LNCaP clone FGC (cell line): Measurements from ENCODE around the gene ODAD2.
"Not testable (repeated sequence)": the region's sequence is repeated elsewhere in the genome, so short reads cannot be mapped to it uniquely, and the experiment has no call there.

Source experiments
- DNase-seq: peaks from one replicate; pipeline ENCODE4 v3.0.0-alpha.2; 2011; ENCODE audit warnings: low read depth
- H3K4me3 ChIP-seq: 2 replicates; pipeline ENCODE4 v1.5.1; 2011; ENCODE audit warnings: mild to moderate bottlenecking, low read depth, low read length, control low read depth
- CTCF ChIP-seq: IDR thresholded peaks from 2 replicates; pipeline ENCODE4 v1.5.1; 2012; ENCODE audit warnings: mild to moderate bottlenecking; ENCODE audit not compliant: control insufficient read depth, insufficient read depth; ENCODE audit errors: extremely low read depth

ODAD2 gene

DNA sequence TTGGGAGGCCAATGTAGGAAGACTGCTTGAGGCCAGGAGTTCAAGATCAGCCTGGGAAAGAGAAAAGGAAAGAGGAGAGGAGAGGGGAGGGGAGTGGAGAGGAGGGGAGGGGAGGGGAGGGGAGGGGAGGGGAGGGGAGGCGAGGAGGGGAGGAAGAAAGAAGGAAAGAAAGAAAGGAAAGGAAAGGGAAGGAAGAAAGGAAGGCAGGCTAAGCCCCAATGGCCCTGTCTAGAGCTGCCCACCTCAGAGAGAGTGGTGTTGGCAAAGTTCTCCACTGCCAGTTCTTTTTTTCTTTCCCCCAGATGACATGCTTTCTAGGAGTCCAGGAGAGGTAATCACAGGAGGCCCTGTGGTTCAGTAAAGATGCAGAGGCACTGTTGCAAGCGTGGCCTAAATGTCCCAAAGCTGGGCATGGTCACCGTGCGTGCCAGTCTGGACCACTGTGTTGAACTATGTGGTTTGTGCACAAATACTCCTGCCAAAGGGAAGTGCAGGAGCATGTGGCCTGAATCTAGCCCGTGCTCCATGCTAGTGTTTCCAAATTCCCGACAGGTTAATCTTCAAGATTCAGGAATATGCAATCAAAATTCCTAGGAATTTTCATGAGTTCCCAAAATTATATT, 39.7 kb downstream of the ODAD2 start:
- no peak for TF ChIP-seq CTCF
- DNase-seq: no peak
- no peak overlapping the region for H3K4me3 ChIP-seq

GRCh38 chr10:27958383-27958782, 40.5 kb downstream of the ODAD2 start:
- not testable (repeated sequence) for DNase-seq, H3K4me3 ChIP-seq

- TF ChIP-seq CTCF: no peak
- no peak overlapping the region for H3K4me3 ChIP-seq
- no peak for DNase-seq
Observed at GRCh38 chr10:27950242-27950564, 48.7 kb downstream of the ODAD2 start.

GRCh38 chr10:27949528-27950241, 49.2 kb downstream of the ODAD2 start:
- H3K4me3 ChIP-seq: no peak overlapping the region
- DNase-seq: no peak
- TF ChIP-seq CTCF: no peak

- no peak for DNase-seq
- H3K4me3 ChIP-seq: no peak overlapping the region
- TF ChIP-seq CTCF: no peak
Observed at GRCh38 chr10:27948186-27948585, 50.7 kb downstream of the ODAD2 start.

- TF ChIP-seq CTCF: no peak
- no peak overlapping the region for H3K4me3 ChIP-seq
- DNase-seq: no peak
Observed at GRCh38 chr10:27947540-27947939, 51.3 kb downstream of the ODAD2 start.

DNA sequence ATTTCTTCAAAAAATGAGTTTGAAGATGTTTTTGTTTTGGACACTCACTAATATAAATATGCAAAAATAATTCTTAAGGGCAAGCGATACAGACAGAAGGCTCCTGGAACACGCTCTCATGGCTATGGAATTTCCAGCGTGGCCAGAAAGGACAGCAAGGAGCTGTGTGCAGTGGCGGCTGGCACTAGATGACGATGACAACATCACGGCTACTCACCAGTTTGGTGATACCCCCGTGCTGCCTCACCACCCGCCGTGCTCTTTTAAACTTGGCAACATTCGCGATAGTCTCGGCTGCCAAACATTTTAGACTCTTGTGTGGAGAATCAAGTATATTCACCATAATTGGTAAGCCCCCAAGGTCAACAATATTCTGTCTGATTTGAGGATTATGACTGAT, 54.9 kb downstream of the ODAD2 start:
- DNase-seq: no peak
- no peak for TF ChIP-seq CTCF
- H3K4me3 ChIP-seq: no peak overlapping the region
